Keratinocyte (primary cell): ENCODE data around the gene NNAT.

Source experiments
- CTCF ChIP-seq, 3 experiments: IDR thresholded peaks in 1 of 3; conservative IDR thresholded peaks in 1 of 3; optimal IDR thresholded peaks in 1 of 3; 2 replicates in 2 of 3; 3 replicates in 1 of 3; pipeline versions ENCODE3 to v1.5.1; 2011; ENCODE audit warnings: low read length in 3 of 3, mild to moderate bottlenecking in 3 of 3, moderate library complexity in 2 of 3, control low read depth in 1 of 3, inconsistent platforms in 1 of 3; ENCODE audit not compliant: insufficient read depth in 2 of 3; ENCODE audit errors: extremely low read depth in 1 of 3
- EZH2 ChIP-seq: IDR thresholded peaks from one replicate; pipeline ENCODE4 v1.6.1; 2012; ENCODE audit warnings: inconsistent platforms, mild to moderate bottlenecking, low read length, moderate library complexity

DNA sequence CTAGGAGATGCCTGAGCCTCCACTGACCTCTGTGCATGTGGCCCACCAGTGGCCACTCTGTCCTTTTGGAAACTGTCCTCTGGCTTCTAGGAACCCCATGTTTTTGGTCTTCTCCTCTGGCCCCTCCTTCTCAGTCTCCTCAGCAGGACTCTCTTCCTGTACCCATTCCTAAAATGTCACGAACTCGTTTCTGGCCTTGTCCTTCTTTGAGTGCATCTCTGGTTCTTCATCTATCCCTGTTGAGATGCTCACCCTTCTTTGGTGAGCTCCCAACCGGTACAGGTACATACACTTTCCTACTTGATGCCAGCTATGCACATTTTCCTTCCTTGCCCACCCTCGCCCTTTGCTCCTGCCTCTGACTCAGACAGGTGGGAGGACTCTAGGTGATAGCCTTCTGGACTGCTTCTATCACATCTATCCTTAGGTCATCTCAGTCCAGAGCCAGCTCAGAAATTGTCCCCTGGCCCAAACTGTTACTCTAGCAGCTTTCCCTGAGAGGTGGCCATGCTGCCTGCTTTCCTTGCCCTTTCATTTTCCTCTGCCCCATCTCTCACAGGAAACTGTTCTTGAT, 14.8 kb upstream of the NNAT start:
- TF ChIP-seq CTCF (optimal IDR thresholded peaks at IDR 0.05 in 1 of 3, IDR thresholded peaks at IDR 0.05 in 1 of 3, conservative IDR thresholded peaks at IDR 0.05 in 1 of 3; ENCODE audit: extremely low read depth in 1 of 3, insufficient read depth in 2 of 3, low read length in 3 of 3) (no peak), EZH2 (no peak)
